WTC11 (cell line): ENCODE results near the gene SEMA4D. TPM values are rescaled to one million over a fixed set of nuclear protein-coding genes. Genes with fewer than 3 reads are reported as not detected.

Experiments used
- ATAC-seq: fragments of 200-7000 bp; cut with Tn5 transposase; 2 replicates; pipeline ENCODE4 v1.10.0; 2021; ENCODE audit warnings: mild to moderate bottlenecking, moderate library complexity
- CTCF ChIA-PET: fragments of 300-600 bp; sonication (Branson Sonifier 250); formaldehyde crosslinking; loops from one replicate; lab custom pipeline; 2021; ENCODE audit warnings: antibody characterized with exemption; lab: Charles Lee
- POLR2A ChIA-PET: fragments of 350-600 bp; sonication (Branson Sonifier 250); formaldehyde crosslinking; loops from one replicate; lab custom pipeline; 2021; ENCODE audit warnings: antibody characterized with exemption; lab: Charles Lee
- DNase-seq: peaks from one replicate; pipeline ENCODE4 v3.0.0; 2021; ENCODE audit warnings: low spot score
- H3K27ac Mint-ChIP-seq: 2 replicates; pipeline ENCODE4 v1.8.0; 2021; ENCODE audit warnings: mixed read lengths
- H3K27me3 Mint-ChIP-seq: 2 replicates; pipeline ENCODE4 v1.8.0; 2021; ENCODE audit warnings: low read depth, mild to moderate bottlenecking, moderate library complexity, mixed read lengths
- H3K36me3 Mint-ChIP-seq: 2 replicates; pipeline ENCODE4 v1.8.0; 2021; ENCODE audit warnings: mixed read lengths
- H3K4me1 Mint-ChIP-seq: 2 replicates; pipeline ENCODE4 v1.8.0; 2022; ENCODE audit warnings: mixed read lengths
- H3K4me3 Mint-ChIP-seq: 2 replicates; pipeline ENCODE4 v1.8.0; 2021; ENCODE audit warnings: mild to moderate bottlenecking, moderate library complexity, mixed read lengths
- H3K9me3 Mint-ChIP-seq: 2 replicates; pipeline ENCODE4 v1.8.0; 2021; ENCODE audit warnings: mixed read lengths
- ELF4 ChIP-seq: sonication (generic); formaldehyde crosslinking; IDR thresholded peaks from 2 replicates; pipeline ENCODE4 v1.8.1; 2022; ENCODE audit warnings: low read depth, mild to moderate bottlenecking, moderate library complexity, missing genetic modification reagents
- HMGA2 ChIP-seq: fragments of 250-450 bp; sonication (Bioruptor Pico); IDR thresholded peaks from 2 replicates; pipeline ENCODE4 v1.4.0; 2021; ENCODE audit warnings: mild to moderate bottlenecking, moderate library complexity
- JAZF1 ChIP-seq: fragments of 250-450 bp; sonication (Bioruptor Pico); IDR thresholded peaks from 2 replicates; pipeline ENCODE4 v1.9.0; 2021; ENCODE audit warnings: moderate library complexity, mild to moderate bottlenecking, inconsistent platforms
- KAT7 ChIP-seq: sonication (generic); formaldehyde crosslinking; IDR thresholded peaks from 2 replicates; pipeline ENCODE4 v1.8.1; 2023; ENCODE audit warnings: missing genetic modification reagents, mild to moderate bottlenecking, borderline replicate concordance
- SMAD3 ChIP-seq: sonication (generic); formaldehyde crosslinking; IDR thresholded peaks from 2 replicates; pipeline ENCODE4 v1.8.0; 2022; ENCODE audit warnings: missing genetic modification reagents, mild to moderate bottlenecking, borderline replicate concordance
- TEAD1 ChIP-seq: sonication (generic); formaldehyde crosslinking; IDR thresholded peaks from 2 replicates; pipeline ENCODE4 v1.8.0; 2022; ENCODE audit warnings: mild to moderate bottlenecking, missing genetic modification reagents
- TEAD4 ChIP-seq: sonication (generic); formaldehyde crosslinking; IDR thresholded peaks from 2 replicates; pipeline ENCODE4 v1.8.0; 2022; ENCODE audit warnings: mild to moderate bottlenecking, missing genetic modification reagents
- ZBTB21 ChIP-seq: sonication (generic); formaldehyde crosslinking; IDR thresholded peaks from 2 replicates; pipeline ENCODE4 v1.8.1; 2023; ENCODE audit warnings: mild to moderate bottlenecking, missing genetic modification reagents, borderline replicate concordance
- total RNA-seq: library from RNA; stranded (reverse); gene quantifications from 3 replicates; pipeline ENCODE4 v1.2.3, GENCODE V29; 2021
- TF ChIP-seq, protein P1 (sequence below): sonication (generic); formaldehyde crosslinking; IDR thresholded peaks from 2 replicates; pipeline ENCODE4 v1.8.1; 2022; ENCODE audit warnings: missing genetic modification reagents, borderline replicate concordance
- TF ChIP-seq, protein P2 (sequence below): sonication (generic); formaldehyde crosslinking; IDR thresholded peaks from 2 replicates; pipeline ENCODE4 v1.8.0; 2023; ENCODE audit warnings: missing genetic modification reagents, mild to moderate bottlenecking, borderline replicate concordance
- TF ChIP-seq, protein P3 (sequence below): sonication (generic); formaldehyde crosslinking; IDR thresholded peaks from 2 replicates; pipeline ENCODE4 v1.8.0; 2022; ENCODE audit warnings: mild to moderate bottlenecking, missing genetic modification reagents
- TF ChIP-seq, protein P4 (sequence below): fragments of 250-450 bp; sonication (Bioruptor Pico); IDR thresholded peaks from 2 replicates; pipeline ENCODE4 v1.9.0; 2021; ENCODE audit warnings: mild to moderate bottlenecking
- TF ChIP-seq, protein P5 (sequence below): sonication (generic); formaldehyde crosslinking; IDR thresholded peaks from 2 replicates; pipeline ENCODE4 v1.8.1; 2023; ENCODE audit warnings: mild to moderate bottlenecking, missing genetic modification reagents, moderate library complexity
- TF ChIP-seq, protein P6 (sequence below): sonication (generic); formaldehyde crosslinking; IDR thresholded peaks from 2 replicates; pipeline ENCODE4 v1.8.1; 2022; ENCODE audit warnings: low read depth, mild to moderate bottlenecking, moderate library complexity, missing genetic modification reagents, borderline replicate concordance

Gene SEMA4D
- total RNA-seq, 1 experiment from 2014 or later = 67.8 TPM

DNA sequence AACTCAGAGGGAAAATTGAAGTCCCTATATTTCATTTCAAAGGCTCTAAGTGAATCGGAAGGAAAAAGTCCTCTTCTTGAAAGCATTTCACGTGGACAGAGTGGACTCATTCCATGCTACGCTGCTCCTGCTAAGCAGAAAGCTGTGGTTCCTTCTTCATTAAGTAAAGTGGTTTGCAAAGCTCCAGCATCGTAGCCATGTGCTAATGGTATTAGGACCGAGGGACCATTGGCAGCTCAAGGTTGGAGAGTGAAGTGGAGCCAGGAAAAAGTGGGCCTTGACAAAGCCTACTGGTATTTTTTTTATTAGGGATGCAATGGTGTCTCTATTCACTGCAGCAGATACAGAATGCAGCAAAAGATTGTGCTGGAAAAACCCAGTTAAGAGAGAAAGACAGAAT lies 16.4 kb upstream of the SEMA4D start:
- ChIA-PET POLR2A (no interaction called here), CTCF (no interaction called here)
- Mint-ChIP-seq H3K27ac (no peak overlapping the region), H3K27me3 (peaks cover 3% of the 10 kb centered on the region; the same call in 1 of the 2 replicates), H3K36me3 (no peaks in the 10 kb centered on the region), H3K9me3 (peaks cover 3% of the 10 kb centered on the region; the same call in 1 of the 2 replicates), H3K4me1 (no peaks in the 10 kb centered on the region), H3K4me3 (no peak overlapping the region)
- DNase-seq (no peak), ATAC-seq (no peak)
- TF ChIP-seq, protein P1, sequence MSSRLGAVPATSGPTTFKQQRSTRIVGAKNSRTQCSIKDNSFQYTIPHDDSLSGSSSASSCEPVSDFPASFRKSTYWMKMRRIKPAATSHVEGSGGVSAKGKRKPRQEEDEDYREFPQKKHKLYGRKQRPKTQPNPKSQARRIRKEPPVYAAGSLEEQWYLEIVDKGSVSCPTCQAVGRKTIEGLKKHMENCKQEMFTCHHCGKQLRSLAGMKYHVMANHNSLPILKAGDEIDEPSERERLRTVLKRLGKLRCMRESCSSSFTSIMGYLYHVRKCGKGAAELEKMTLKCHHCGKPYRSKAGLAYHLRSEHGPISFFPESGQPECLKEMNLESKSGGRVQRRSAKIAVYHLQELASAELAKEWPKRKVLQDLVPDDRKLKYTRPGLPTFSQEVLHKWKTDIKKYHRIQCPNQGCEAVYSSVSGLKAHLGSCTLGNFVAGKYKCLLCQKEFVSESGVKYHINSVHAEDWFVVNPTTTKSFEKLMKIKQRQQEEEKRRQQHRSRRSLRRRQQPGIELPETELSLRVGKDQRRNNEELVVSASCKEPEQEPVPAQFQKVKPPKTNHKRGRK (CRISPR knock-in tag) = no peak

DNA sequence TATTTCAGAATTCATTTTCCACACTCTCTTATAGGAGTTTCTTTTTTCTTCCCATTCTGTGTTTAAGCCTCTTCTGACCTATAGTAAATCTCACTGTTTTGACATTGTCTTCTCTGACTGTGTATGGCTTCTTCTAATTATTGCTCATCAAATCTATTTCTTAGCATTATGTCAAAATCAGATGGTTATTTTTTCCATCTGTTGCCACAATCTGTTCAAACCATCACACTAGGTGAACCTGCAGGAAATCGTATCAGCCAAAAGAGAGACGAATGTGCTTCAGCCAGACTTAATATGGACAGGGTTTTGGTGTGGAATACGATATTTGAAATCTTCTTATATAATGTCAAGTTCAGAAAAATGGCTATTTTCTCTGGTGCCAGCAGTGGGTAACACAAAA lies 15.9 kb upstream of the SEMA4D start:
- peaks cover 5% of the 10 kb centered on the region; the same call in 1 of the 2 replicates for H3K27me3 Mint-ChIP-seq
- ATAC-seq (no peak), DNase-seq (no peak)
- no peak for TF ChIP-seq HMGA2
- TF ChIP-seq, protein P2, sequence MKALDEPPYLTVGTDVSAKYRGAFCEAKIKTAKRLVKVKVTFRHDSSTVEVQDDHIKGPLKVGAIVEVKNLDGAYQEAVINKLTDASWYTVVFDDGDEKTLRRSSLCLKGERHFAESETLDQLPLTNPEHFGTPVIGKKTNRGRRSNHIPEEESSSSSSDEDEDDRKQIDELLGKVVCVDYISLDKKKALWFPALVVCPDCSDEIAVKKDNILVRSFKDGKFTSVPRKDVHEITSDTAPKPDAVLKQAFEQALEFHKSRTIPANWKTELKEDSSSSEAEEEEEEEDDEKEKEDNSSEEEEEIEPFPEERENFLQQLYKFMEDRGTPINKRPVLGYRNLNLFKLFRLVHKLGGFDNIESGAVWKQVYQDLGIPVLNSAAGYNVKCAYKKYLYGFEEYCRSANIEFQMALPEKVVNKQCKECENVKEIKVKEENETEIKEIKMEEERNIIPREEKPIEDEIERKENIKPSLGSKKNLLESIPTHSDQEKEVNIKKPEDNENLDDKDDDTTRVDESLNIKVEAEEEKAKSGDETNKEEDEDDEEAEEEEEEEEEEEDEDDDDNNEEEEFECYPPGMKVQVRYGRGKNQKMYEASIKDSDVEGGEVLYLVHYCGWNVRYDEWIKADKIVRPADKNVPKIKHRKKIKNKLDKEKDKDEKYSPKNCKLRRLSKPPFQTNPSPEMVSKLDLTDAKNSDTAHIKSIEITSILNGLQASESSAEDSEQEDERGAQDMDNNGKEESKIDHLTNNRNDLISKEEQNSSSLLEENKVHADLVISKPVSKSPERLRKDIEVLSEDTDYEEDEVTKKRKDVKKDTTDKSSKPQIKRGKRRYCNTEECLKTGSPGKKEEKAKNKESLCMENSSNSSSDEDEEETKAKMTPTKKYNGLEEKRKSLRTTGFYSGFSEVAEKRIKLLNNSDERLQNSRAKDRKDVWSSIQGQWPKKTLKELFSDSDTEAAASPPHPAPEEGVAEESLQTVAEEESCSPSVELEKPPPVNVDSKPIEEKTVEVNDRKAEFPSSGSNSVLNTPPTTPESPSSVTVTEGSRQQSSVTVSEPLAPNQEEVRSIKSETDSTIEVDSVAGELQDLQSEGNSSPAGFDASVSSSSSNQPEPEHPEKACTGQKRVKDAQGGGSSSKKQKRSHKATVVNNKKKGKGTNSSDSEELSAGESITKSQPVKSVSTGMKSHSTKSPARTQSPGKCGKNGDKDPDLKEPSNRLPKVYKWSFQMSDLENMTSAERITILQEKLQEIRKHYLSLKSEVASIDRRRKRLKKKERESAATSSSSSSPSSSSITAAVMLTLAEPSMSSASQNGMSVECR (CRISPR knock-in tag) = no peak
- TF ChIP-seq, protein P3, sequence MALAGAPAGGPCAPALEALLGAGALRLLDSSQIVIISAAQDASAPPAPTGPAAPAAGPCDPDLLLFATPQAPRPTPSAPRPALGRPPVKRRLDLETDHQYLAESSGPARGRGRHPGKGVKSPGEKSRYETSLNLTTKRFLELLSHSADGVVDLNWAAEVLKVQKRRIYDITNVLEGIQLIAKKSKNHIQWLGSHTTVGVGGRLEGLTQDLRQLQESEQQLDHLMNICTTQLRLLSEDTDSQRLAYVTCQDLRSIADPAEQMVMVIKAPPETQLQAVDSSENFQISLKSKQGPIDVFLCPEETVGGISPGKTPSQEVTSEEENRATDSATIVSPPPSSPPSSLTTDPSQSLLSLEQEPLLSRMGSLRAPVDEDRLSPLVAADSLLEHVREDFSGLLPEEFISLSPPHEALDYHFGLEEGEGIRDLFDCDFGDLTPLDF = no peak
- TF ChIP-seq, protein P1 (CRISPR knock-in tag) = no peak
- TF ChIP-seq KAT7 (CRISPR knock-in tag) = no peak
- TF ChIP-seq, protein P4, sequence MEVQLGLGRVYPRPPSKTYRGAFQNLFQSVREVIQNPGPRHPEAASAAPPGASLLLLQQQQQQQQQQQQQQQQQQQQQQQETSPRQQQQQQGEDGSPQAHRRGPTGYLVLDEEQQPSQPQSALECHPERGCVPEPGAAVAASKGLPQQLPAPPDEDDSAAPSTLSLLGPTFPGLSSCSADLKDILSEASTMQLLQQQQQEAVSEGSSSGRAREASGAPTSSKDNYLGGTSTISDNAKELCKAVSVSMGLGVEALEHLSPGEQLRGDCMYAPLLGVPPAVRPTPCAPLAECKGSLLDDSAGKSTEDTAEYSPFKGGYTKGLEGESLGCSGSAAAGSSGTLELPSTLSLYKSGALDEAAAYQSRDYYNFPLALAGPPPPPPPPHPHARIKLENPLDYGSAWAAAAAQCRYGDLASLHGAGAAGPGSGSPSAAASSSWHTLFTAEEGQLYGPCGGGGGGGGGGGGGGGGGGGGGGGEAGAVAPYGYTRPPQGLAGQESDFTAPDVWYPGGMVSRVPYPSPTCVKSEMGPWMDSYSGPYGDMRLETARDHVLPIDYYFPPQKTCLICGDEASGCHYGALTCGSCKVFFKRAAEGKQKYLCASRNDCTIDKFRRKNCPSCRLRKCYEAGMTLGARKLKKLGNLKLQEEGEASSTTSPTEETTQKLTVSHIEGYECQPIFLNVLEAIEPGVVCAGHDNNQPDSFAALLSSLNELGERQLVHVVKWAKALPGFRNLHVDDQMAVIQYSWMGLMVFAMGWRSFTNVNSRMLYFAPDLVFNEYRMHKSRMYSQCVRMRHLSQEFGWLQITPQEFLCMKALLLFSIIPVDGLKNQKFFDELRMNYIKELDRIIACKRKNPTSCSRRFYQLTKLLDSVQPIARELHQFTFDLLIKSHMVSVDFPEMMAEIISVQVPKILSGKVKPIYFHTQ (CRISPR knock-in tag) = no peak
- TF ChIP-seq, protein P5, sequence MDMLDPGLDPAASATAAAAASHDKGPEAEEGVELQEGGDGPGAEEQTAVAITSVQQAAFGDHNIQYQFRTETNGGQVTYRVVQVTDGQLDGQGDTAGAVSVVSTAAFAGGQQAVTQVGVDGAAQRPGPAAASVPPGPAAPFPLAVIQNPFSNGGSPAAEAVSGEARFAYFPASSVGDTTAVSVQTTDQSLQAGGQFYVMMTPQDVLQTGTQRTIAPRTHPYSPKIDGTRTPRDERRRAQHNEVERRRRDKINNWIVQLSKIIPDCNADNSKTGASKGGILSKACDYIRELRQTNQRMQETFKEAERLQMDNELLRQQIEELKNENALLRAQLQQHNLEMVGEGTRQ (CRISPR knock-in tag) = no peak
- TF ChIP-seq TEAD1 (CRISPR knock-in tag) = no peak
- TF ChIP-seq JAZF1 (CRISPR knock-in tag) = no peak
- TF ChIP-seq ZBTB21 (CRISPR knock-in tag) = no peak
- TF ChIP-seq, protein P6, sequence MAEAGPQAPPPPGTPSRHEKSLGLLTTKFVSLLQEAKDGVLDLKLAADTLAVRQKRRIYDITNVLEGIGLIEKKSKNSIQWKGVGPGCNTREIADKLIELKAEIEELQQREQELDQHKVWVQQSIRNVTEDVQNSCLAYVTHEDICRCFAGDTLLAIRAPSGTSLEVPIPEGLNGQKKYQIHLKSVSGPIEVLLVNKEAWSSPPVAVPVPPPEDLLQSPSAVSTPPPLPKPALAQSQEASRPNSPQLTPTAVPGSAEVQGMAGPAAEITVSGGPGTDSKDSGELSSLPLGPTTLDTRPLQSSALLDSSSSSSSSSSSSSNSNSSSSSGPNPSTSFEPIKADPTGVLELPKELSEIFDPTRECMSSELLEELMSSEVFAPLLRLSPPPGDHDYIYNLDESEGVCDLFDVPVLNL (CRISPR knock-in tag) = no peak
- no peak for TF ChIP-seq ELF4 (CRISPR knock-in tag)
- no peak for TF ChIP-seq TEAD4 (CRISPR knock-in tag)
- no peak for TF ChIP-seq SMAD3 (CRISPR knock-in tag)
- TF ChIP-seq, all 79 proteins: peak for 0
- ChIA-PET CTCF (no interaction called here), POLR2A (no interaction called here)
- Mint-ChIP-seq H3K4me3 (no peak overlapping the region), H3K9me3 (peaks cover 3% of the 10 kb centered on the region; the same call in 1 of the 2 replicates), H3K4me1 (no peaks in the 10 kb centered on the region), H3K27ac (no peak overlapping the region), H3K36me3 (no peaks in the 10 kb centered on the region)
